22Rv1 (cell line): Measurements from ENCODE around the gene C1orf52.

ENCODE experiments used
- H3K27ac ChIP-seq: fragments of 450-650 bp; 2 replicates; pipeline ENCODE4 v1.5.1; 2017
- CTCF ChIP-seq: fragments of 450-650 bp; IDR thresholded peaks from 2 replicates; pipeline ENCODE4 v1.5.1; 2017; ENCODE audit warnings: mild to moderate bottlenecking
- ZFX ChIP-seq: fragments of 450-650 bp; IDR thresholded peaks from 2 replicates; pipeline ENCODE4 v1.6.1; 2017; ENCODE audit warnings: antibody characterized with exemption, borderline replicate concordance

Gene C1orf52

GRCh38 chr1:85223334-85223733 lies 36.1 kb downstream of the C1orf52 start:
- no peak overlapping the region for H3K27ac ChIP-seq
- no peak for TF ChIP-seq CTCF

GRCh38 chr1:85220756-85221201 lies 38.7 kb downstream of the C1orf52 start:
- H3K27ac ChIP-seq, result no peak overlapping the region
- TF ChIP-seq ZFX (no peak), CTCF (no peak)

GRCh38 chr1:85219853-85220610 lies 39.4 kb downstream of the C1orf52 start:
- no peak overlapping the region for H3K27ac ChIP-seq
- TF ChIP-seq ZFX (no peak), CTCF (no peak)

GRCh38 chr1:85216697-85217096 lies 42.8 kb downstream of the C1orf52 start:
- no peak for TF ChIP-seq CTCF
- no peak overlapping the region for H3K27ac ChIP-seq

- peak overlapping the region; percentile 35 for H3K27ac ChIP-seq
- TF ChIP-seq ZFX (no peak), CTCF (no peak)
Measured at GRCh38 chr1:85214654-85215053, 44.8 kb downstream of the C1orf52 start.

GRCh38 chr1:85208488-85208887 lies 51.0 kb downstream of the C1orf52 start:
- no peak for TF ChIP-seq CTCF
- no peak for TF ChIP-seq ZFX
- no peak overlapping the region for H3K27ac ChIP-seq

GRCh38 chr1:85203573-85204171 lies 55.8 kb downstream of the C1orf52 start:
- H3K27ac ChIP-seq, result peak overlapping the region; percentile 82

More at GRCh38 chr1:85203573-85204171, 55.8 kb downstream of the C1orf52 start:
- TF ChIP-seq CTCF (no peak), ZFX (no peak)
